Psoas muscle (tissue), 8 donors: ENCODE data around the gene DPF1. TPM values are rescaled to one million over a fixed set of nuclear protein-coding genes. Genes with fewer than 3 reads are reported as not detected.

ENCODE experiments used
- ATAC-seq, 4 donors: fragments of 200-7000 bp; cut with Tn5 transposase; one replicate each; pipeline ENCODE4 v1.9.1; 2020; ENCODE audit warnings: moderate library complexity in 3 of 4, mild to moderate bottlenecking in 2 of 4
- DNase-seq, 2 donors: peaks; one replicate each; pipeline ENCODE4 v3.0.0-alpha.2; 2020
- H3K27ac ChIP-seq: fragments of 200-600 bp; one replicate; pipeline ENCODE4 v1.8.0; 2022
- H3K27me3 ChIP-seq, 3 donors: fragments of 200-600 bp in 1 of 3; one replicate each; pipeline versions ENCODE4 v1.6.1 to v1.8.0; 2013 to 2022; ENCODE audit warnings: low read length in 2 of 3, mild to moderate bottlenecking in 2 of 3, moderate library complexity in 1 of 3; ENCODE audit not compliant: insufficient read depth in 3 of 3
- H3K36me3 ChIP-seq, 2 donors: fragments of 200-600 bp in 1 of 2; one replicate each; pipeline versions ENCODE4 v1.6.1 to v1.8.0; 2013 to 2022; ENCODE audit warnings: low read depth in 1 of 2, mild to moderate bottlenecking in 1 of 2, moderate library complexity in 1 of 2; ENCODE audit not compliant: insufficient read depth in 1 of 2
- H3K4me1 ChIP-seq: fragments of 200-600 bp; one replicate; pipeline ENCODE4 v1.8.0; 2022
- H3K4me3 ChIP-seq: fragments of 200-600 bp; one replicate; pipeline ENCODE4 v1.8.0; 2022; ENCODE audit warnings: mild to moderate bottlenecking
- H3K9me3 ChIP-seq: fragments of 200-600 bp; one replicate; pipeline ENCODE4 v1.8.0; 2022
- WGBS, 3 donors: extraction: QIAGEN DNeasy Blood & Tissue Kit; methylation state at CpG; one replicate each; pipeline versions ENCODE4 v1.1.6 to v1.1.7; 2013; 5-methylcytosine and 5-hydroxymethylcytosine counted together
- intact Hi-C, 2 donors: fragments of 100-400 bp; cut with DNase I; formaldehyde crosslinking; loops; one replicate each; pipeline versions ENCODE4 v1.11.0 to v1.14.2; 2022
- polyA plus RNA-seq, 3 donors: library from polyadenylated mRNA; stranded (reverse); fragments of 200-250 nt; gene quantifications; one replicate each; pipeline ENCODE4 v1.2.3, GENCODE V29; 2013
- total RNA-seq, 4 donors: library from RNA; stranded (reverse); fragmentation: NEBNext Ultra II Directional in 2 of 4; extraction: Animal tissue kit (Norgen Biotek cat#: 25700) in 2 of 4; gene quantifications; one replicate each; pipeline versions ENCODE4 v1.2.1 to v1.2.4, GENCODE V29; 2021 to 2023
- TF ChIP-seq, protein P1 (sequence below): fragments of 200-600 bp; IDR thresholded peaks from one replicate; pipeline ENCODE4 v1.8.0; 2022; ENCODE audit warnings: antibody characterized with exemption
- donor health status: healthy with polysubstance abuse.
- donor health status: DM: no; HTN: no; CAD: no; lungs with moderate emphysema.
- donor health status: Bipolar disorder and iron deficiency.
- donor health status: healthy.
- donor health status: DM: yes; HTN: yes; CAD: no.
- donor health status: DM: no; HTN: no; CAD: no.
- donor health status: DM: no; HTN: no; CAD: no.
- donor health status: DM: yes; HTN: yes; CAD: no.

DPF1 gene
- total and polyA plus RNA-seq, 7 donors, result 0.07 to 0.17 (median 0.16) TPM; not detected in 4

DNA sequence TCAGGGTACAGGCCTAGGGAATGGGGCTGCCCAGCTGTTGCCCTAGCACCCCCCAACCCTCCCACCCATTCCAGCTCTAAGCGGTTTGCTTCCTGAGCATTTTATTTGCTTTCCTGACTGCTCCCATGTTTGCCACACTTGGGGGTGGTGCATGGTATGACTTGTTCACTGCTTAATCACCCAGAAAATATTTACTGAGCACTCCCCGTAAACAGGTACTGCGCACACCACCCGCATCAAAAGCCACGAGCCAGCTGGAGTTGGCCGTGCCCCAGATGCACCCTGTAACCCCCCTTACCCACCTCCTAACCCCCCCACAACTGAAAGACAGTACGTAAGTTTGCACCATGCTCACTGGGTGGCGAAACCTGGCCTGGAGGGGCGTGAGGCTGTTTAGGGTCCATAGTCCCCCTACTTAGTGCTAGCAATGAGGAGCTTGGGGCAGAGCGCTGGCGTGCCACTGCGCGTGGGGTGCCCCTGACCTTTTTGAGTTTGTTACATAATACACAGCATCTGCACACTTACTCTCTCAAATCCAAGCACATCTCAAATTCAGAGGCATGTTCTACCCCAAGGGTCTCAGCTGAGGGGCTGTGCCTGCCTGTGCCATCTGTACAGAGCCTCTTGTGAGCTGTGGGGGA is 29.8 kb downstream of the DPF1 start:
- TF ChIP-seq, protein P1, sequence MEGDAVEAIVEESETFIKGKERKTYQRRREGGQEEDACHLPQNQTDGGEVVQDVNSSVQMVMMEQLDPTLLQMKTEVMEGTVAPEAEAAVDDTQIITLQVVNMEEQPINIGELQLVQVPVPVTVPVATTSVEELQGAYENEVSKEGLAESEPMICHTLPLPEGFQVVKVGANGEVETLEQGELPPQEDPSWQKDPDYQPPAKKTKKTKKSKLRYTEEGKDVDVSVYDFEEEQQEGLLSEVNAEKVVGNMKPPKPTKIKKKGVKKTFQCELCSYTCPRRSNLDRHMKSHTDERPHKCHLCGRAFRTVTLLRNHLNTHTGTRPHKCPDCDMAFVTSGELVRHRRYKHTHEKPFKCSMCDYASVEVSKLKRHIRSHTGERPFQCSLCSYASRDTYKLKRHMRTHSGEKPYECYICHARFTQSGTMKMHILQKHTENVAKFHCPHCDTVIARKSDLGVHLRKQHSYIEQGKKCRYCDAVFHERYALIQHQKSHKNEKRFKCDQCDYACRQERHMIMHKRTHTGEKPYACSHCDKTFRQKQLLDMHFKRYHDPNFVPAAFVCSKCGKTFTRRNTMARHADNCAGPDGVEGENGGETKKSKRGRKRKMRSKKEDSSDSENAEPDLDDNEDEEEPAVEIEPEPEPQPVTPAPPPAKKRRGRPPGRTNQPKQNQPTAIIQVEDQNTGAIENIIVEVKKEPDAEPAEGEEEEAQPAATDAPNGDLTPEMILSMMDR, result no peak
- no peak overlapping the region for H3K27ac ChIP-seq
- ATAC-seq, result no peak
- H3K4me1 ChIP-seq, result no peaks in the 10 kb centered on the region
- intact Hi-C loops, result no loop called here
- H3K36me3 ChIP-seq, result peaks cover 3 to 30% of the 10 kb centered on the region in 2 donors
- no peaks in the 10 kb centered on the region for H3K27me3 ChIP-seq
- DNase-seq, result no peak
- WGBS, 3 donors, result 91 to 97% (median 97%) methylated on average over 13 of the region's 13 CpGs
- H3K9me3 ChIP-seq, result no peaks in the 10 kb centered on the region
- H3K4me3 ChIP-seq, result no peak overlapping the region

- Histone ChIP-seq H3K9me3 (no peaks in the 10 kb centered on the region), H3K27me3 (no peaks in the 10 kb centered on the region), H3K4me3 (no peak overlapping the region), H3K4me1 (no peaks in the 10 kb centered on the region), H3K27ac (no peak overlapping the region), H3K36me3 (peaks cover 3 to 22% of the 10 kb centered on the region in 2 donors)
- DNase-seq, result no peak
- TF ChIP-seq, protein P1, result no peak
- intact Hi-C loops, result no loop called here
- no peak for ATAC-seq
- 85 to 88% (median 87%) methylated on average over 25 to 29 of the region's 29 CpGs for WGBS, 3 donors
These were observed 30.6 kb downstream of the DPF1 start for GRCh38 chr19:38193445-38193844.

GRCh38 chr19:38191747-38192146 is 32.3 kb downstream of the DPF1 start:
- intact Hi-C loops, result no loop called here
- Histone ChIP-seq H3K27ac (no peak overlapping the region), H3K27me3 (no peaks in the 10 kb centered on the region), H3K4me1 (no peaks in the 10 kb centered on the region), H3K9me3 (no peaks in the 10 kb centered on the region), H3K4me3 (no peak overlapping the region), H3K36me3 (peaks cover 0 to 18% of the 10 kb centered on the region in 2 donors)
- no peak for ATAC-seq
- DNase-seq, result no peak
- TF ChIP-seq, protein P1, result no peak
- WGBS, 3 donors, result 85 to 86% (median 85%) methylated on average over 13 of the region's 13 CpGs

DNA sequence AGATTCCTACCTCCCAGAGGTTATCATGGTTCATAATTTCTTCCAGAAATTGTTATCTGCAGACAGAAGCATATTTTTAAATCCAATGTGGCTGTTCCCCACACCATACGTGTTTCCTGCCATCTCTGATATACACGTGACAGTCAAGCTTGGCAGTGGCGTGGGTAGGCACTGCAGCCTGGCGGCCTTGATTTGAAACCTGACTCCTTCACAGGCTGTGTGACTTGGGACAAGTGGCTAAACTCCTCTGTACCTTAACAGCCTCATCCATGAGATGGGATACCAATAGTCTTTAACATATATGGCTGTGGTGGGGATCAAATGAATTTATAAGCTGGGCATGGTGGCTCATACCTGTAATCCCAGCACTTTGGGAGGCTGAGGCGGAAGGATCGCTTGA is 33.2 kb downstream of the DPF1 start:
- intact Hi-C loops, result no loop called here
- no peak overlapping the region for H3K4me3 ChIP-seq
- DNase-seq (no peak), ATAC-seq (peak in 2 of 4 donors; percentile 34 to 52)
- peaks cover 0 to 21% of the 10 kb centered on the region in 2 donors for H3K36me3 ChIP-seq
- TF ChIP-seq, protein P1, result no peak
- no peaks in the 10 kb centered on the region for H3K27me3 ChIP-seq
- no peaks in the 10 kb centered on the region for H3K9me3 ChIP-seq
- 69 to 84% (median 80%) methylated on average over 6 of the region's 6 CpGs for WGBS, 3 donors
- H3K27ac ChIP-seq, result no peak overlapping the region
- no peaks in the 10 kb centered on the region for H3K4me1 ChIP-seq

GRCh38 chr19:38190061-38190460 is 34.0 kb downstream of the DPF1 start:
- intact Hi-C loops, result no loop called here
- H3K36me3 ChIP-seq, result peaks cover 0 to 29% of the 10 kb centered on the region in 2 donors
- ATAC-seq (peak in 2 of 4 donors; percentile 20 to 45), DNase-seq (no peak)
- no peaks in the 10 kb centered on the region for H3K9me3 ChIP-seq
- 55 to 69% (median 59%) methylated on average over 6 of the region's 6 CpGs for WGBS, 3 donors
- H3K27ac ChIP-seq, result no peak overlapping the region
- no peaks in the 10 kb centered on the region for H3K27me3 ChIP-seq
- H3K4me1 ChIP-seq, result no peaks in the 10 kb centered on the region
- H3K4me3 ChIP-seq, result no peak overlapping the region
- TF ChIP-seq, protein P1, result no peak
